Cerebellar nuclear complex (tissue), 1 donor: ENCODE data around the gene CACNA2D1.

Experiments used
- DNase-seq, 2 experiments: peaks; one replicate each; lab custom pipeline; 2025; lab: John Stamatoyannopoulos, UW

The CACNA2D1 gene

GRCh38 chr7:82284936-82285519 is 158.5 kb downstream of the CACNA2D1 start:
- DNase-seq: no peak

- no peak for DNase-seq
These were observed 168.2 kb downstream of the CACNA2D1 start for GRCh38 chr7:82275342-82275741.

GRCh38 chr7:82274681-82275080 is 168.9 kb downstream of the CACNA2D1 start:
- DNase-seq: no peak

- DNase-seq: no peak
These were observed 169.7 kb downstream of the CACNA2D1 start for GRCh38 chr7:82273886-82274285.

- no peak for DNase-seq
These were observed 172.7 kb downstream of the CACNA2D1 start for GRCh38 chr7:82270870-82271269.

- DNase-seq: no peak
These were observed 174.9 kb downstream of the CACNA2D1 start for GRCh38 chr7:82268632-82269031.

GRCh38 chr7:82266081-82266480 is 177.5 kb downstream of the CACNA2D1 start:
- no peak for DNase-seq

GRCh38 chr7:82264783-82265305 is 178.7 kb downstream of the CACNA2D1 start:
- peak in 1 of 2 experiments; percentile 8 for DNase-seq

- no peak for DNase-seq
These were observed 179.4 kb downstream of the CACNA2D1 start for GRCh38 chr7:82263920-82264782.

GRCh38 chr7:82258181-82258580 is 185.4 kb downstream of the CACNA2D1 start:
- DNase-seq: no peak

GRCh38 chr7:82257118-82257695 is 186.4 kb downstream of the CACNA2D1 start:
- no peak for DNase-seq

GRCh38 chr7:82255706-82256105 is 187.9 kb downstream of the CACNA2D1 start:
- no peak for DNase-seq

- no peak for DNase-seq
These were observed 193.0 kb downstream of the CACNA2D1 start for GRCh38 chr7:82250598-82250997.

- DNase-seq: no peak
These were observed 193.6 kb downstream of the CACNA2D1 start for GRCh38 chr7:82249979-82250378.

GRCh38 chr7:82247814-82248433 is 195.7 kb downstream of the CACNA2D1 start:
- DNase-seq: no peak

GRCh38 chr7:82244947-82245517 is 198.5 kb downstream of the CACNA2D1 start:
- DNase-seq: no peak

GRCh38 chr7:82241356-82241755 is 202.2 kb downstream of the CACNA2D1 start:
- DNase-seq: no peak

GRCh38 chr7:82235713-82236112 is 207.9 kb downstream of the CACNA2D1 start:
- no peak for DNase-seq

GRCh38 chr7:82234457-82235049 is 209.0 kb downstream of the CACNA2D1 start:
- no peak for DNase-seq

GRCh38 chr7:82230811-82231581 is 212.6 kb downstream of the CACNA2D1 start:
- DNase-seq: no peak

GRCh38 chr7:82229164-82229563 is 214.4 kb downstream of the CACNA2D1 start:
- DNase-seq: no peak
